IPS DF 6.9 (cell line): ENCODE results near the gene STAB1.

Experiments
- DNase-seq: peaks from one replicate; pipeline ENCODE4 v3.0.0-alpha.2; 2013; ENCODE audit warnings: low read depth, low spot score
- H3K27ac ChIP-seq: one replicate; pipeline ENCODE4 v1.5.1; 2013; ENCODE audit warnings: low read length, control low read depth
- H3K27me3 ChIP-seq: 2 replicates; pipeline ENCODE4 v1.6.1; 2013; ENCODE audit warnings: mild to moderate bottlenecking, low read length; ENCODE audit not compliant: control insufficient read depth, insufficient read depth
- H3K36me3 ChIP-seq: 2 replicates; pipeline ENCODE4 v1.6.1; 2013; ENCODE audit warnings: low read length; ENCODE audit not compliant: control insufficient read depth, insufficient read depth
- H3K4me1 ChIP-seq: 2 replicates; pipeline ENCODE4 v1.6.1; 2013; ENCODE audit warnings: low read length; ENCODE audit not compliant: control insufficient read depth, insufficient read depth
- H3K4me3 ChIP-seq: 2 replicates; pipeline ENCODE4 v1.5.1; 2013; ENCODE audit warnings: mild to moderate bottlenecking, low read length
- H3K9me3 ChIP-seq: 2 replicates; pipeline ENCODE4 v1.6.1; 2013; ENCODE audit warnings: low read length, inconsistent platforms; ENCODE audit not compliant: control insufficient read depth, insufficient read depth
- WGBS: extraction: QIAGEN DNeasy Blood & Tissue Kit; methylation state at CpG from one replicate; pipeline ENCODE4 v1.1.7; 2013; ENCODE audit warnings: mixed read lengths, missing lambda C conversion rate; ENCODE audit not compliant: insufficient read length, insufficient coverage; 5-methylcytosine and 5-hydroxymethylcytosine counted together

The STAB1 gene

GRCh38 chr3:52488746-52489145 is 6.4 kb upstream of the STAB1 start:
- WGBS, result no CpG with 5 or more reads among the region's 3 CpGs
- H3K27me3 ChIP-seq, result no peaks in the 10 kb centered on the region
- no peak overlapping the region for H3K27ac ChIP-seq
- no peaks in the 10 kb centered on the region; the same call in 1 of the 2 replicates for H3K4me1 ChIP-seq
- DNase-seq, result no peak
- no peak overlapping the region for H3K4me3 ChIP-seq
- peaks cover 49% of the 10 kb centered on the region for H3K36me3 ChIP-seq
- no peaks in the 10 kb centered on the region for H3K9me3 ChIP-seq

- no peak for DNase-seq
- Histone ChIP-seq H3K4me1 (no peaks in the 10 kb centered on the region; the same call in 1 of the 2 replicates), H3K36me3 (peaks cover 49% of the 10 kb centered on the region), H3K27ac (no peak overlapping the region), H3K4me3 (no peak overlapping the region), H3K9me3 (no peaks in the 10 kb centered on the region), H3K27me3 (no peaks in the 10 kb centered on the region)
- no CpG with 5 or more reads among the region's 18 CpGs for WGBS
Observed at GRCh38 chr3:52489453-52489852, 5.7 kb upstream of the STAB1 start.

- Histone ChIP-seq H3K36me3 (peaks cover 49% of the 10 kb centered on the region), H3K9me3 (no peaks in the 10 kb centered on the region), H3K4me1 (peaks cover 1% of the 10 kb centered on the region), H3K27me3 (no peaks in the 10 kb centered on the region), H3K4me3 (no peak overlapping the region), H3K27ac (no peak overlapping the region)
- no CpG with 5 or more reads among the region's 22 CpGs for WGBS
- no peak for DNase-seq
Observed at GRCh38 chr3:52490035-52490938, 4.9 kb upstream of the STAB1 start.

GRCh38 chr3:52490939-52491526 is 4.1 kb upstream of the STAB1 start:
- no peak overlapping the region for H3K27ac ChIP-seq
- H3K36me3 ChIP-seq, result peaks cover 49% of the 10 kb centered on the region
- peaks cover 2% of the 10 kb centered on the region for H3K4me1 ChIP-seq
- no peaks in the 10 kb centered on the region for H3K9me3 ChIP-seq
- no peak for DNase-seq
- H3K27me3 ChIP-seq, result no peaks in the 10 kb centered on the region
- H3K4me3 ChIP-seq, result no peak overlapping the region
- WGBS, result no CpG with 5 or more reads among the region's 23 CpGs

- WGBS, result no CpG with 5 or more reads among the region's 21 CpGs
- DNase-seq, result no peak
- Histone ChIP-seq H3K27me3 (no peaks in the 10 kb centered on the region), H3K27ac (no peak overlapping the region), H3K4me1 (peaks cover 2% of the 10 kb centered on the region), H3K4me3 (no peak overlapping the region), H3K9me3 (no peaks in the 10 kb centered on the region), H3K36me3 (peaks cover 49% of the 10 kb centered on the region)
Observed at GRCh38 chr3:52492059-52492458, 3.1 kb upstream of the STAB1 start.

- DNase-seq, result no peak
- Histone ChIP-seq H3K9me3 (no peaks in the 10 kb centered on the region), H3K27ac (no peak overlapping the region), H3K4me1 (peaks cover 2% of the 10 kb centered on the region), H3K4me3 (no peak overlapping the region), H3K27me3 (no peaks in the 10 kb centered on the region), H3K36me3 (peaks cover 36% of the 10 kb centered on the region)
- WGBS, result no CpG with 5 or more reads among the region's 7 CpGs
Observed at GRCh38 chr3:52493232-52494017, 1.7 kb upstream of the STAB1 start.

- peaks cover 2% of the 10 kb centered on the region for H3K4me1 ChIP-seq
- no CpG with 5 or more reads among the region's 7 CpGs for WGBS
- H3K4me3 ChIP-seq, result no peak overlapping the region
- no peaks in the 10 kb centered on the region for H3K9me3 ChIP-seq
- H3K27ac ChIP-seq, result no peak overlapping the region
- no peaks in the 10 kb centered on the region for H3K27me3 ChIP-seq
- DNase-seq, result no peak
- peaks cover 28% of the 10 kb centered on the region for H3K36me3 ChIP-seq
Observed at GRCh38 chr3:52494445-52494844, 693 bp upstream of the STAB1 start.

- H3K9me3 ChIP-seq, result no peaks in the 10 kb centered on the region
- no peak overlapping the region for H3K27ac ChIP-seq
- peaks cover 13% of the 10 kb centered on the region for H3K36me3 ChIP-seq
- no CpG with 5 or more reads among the region's 16 CpGs for WGBS
- DNase-seq, result no peak
- H3K4me3 ChIP-seq, result no peak overlapping the region
- peaks cover 2% of the 10 kb centered on the region for H3K4me1 ChIP-seq
- H3K27me3 ChIP-seq, result no peaks in the 10 kb centered on the region
Observed at GRCh38 chr3:52495777-52496602, 852 bp downstream of the STAB1 start.

GRCh38 chr3:52498137-52499054 is 3.3 kb downstream of the STAB1 start:
- DNase-seq, result no peak
- H3K4me3 ChIP-seq, result no peak overlapping the region
- no peaks in the 10 kb centered on the region for H3K9me3 ChIP-seq
- H3K36me3 ChIP-seq, result no peaks in the 10 kb centered on the region
- peaks cover 2% of the 10 kb centered on the region for H3K4me1 ChIP-seq
- H3K27me3 ChIP-seq, result no peaks in the 10 kb centered on the region
- H3K27ac ChIP-seq, result no peak overlapping the region
- no CpG with 5 or more reads among the region's 24 CpGs for WGBS
